ENCODE results near the gene IQGAP2.

DNA sequence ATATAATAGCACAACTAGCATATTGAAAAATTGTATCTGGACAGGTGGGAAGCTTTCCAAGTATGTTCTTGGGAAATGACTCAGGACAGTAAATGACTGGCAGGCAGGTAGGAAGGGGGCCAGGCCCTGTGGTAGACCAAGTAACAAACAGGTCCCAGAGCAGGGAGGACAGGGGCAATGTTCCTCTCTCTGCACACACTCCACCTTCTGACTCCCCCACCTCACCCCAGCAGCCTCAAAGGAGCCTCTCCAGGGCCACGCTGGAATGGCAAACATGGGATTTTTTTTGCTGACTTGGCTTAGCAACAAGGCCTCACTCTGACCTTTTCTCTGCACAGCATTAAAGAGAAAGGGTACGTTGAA, 31.1 kb upstream of the IQGAP2 start:
- TF ChIP-seq POLR2A (IDR thresholded peaks at IDR 0.05), result no peak
- TF ChIP-seq, protein P1, sequence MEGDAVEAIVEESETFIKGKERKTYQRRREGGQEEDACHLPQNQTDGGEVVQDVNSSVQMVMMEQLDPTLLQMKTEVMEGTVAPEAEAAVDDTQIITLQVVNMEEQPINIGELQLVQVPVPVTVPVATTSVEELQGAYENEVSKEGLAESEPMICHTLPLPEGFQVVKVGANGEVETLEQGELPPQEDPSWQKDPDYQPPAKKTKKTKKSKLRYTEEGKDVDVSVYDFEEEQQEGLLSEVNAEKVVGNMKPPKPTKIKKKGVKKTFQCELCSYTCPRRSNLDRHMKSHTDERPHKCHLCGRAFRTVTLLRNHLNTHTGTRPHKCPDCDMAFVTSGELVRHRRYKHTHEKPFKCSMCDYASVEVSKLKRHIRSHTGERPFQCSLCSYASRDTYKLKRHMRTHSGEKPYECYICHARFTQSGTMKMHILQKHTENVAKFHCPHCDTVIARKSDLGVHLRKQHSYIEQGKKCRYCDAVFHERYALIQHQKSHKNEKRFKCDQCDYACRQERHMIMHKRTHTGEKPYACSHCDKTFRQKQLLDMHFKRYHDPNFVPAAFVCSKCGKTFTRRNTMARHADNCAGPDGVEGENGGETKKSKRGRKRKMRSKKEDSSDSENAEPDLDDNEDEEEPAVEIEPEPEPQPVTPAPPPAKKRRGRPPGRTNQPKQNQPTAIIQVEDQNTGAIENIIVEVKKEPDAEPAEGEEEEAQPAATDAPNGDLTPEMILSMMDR (IDR thresholded peaks at IDR 0.05), result no peak

Data from testis (tissue), 2 donors.